GM18511 (cell line): ENCODE measurements around the gene SLC35B1.
A peak's percentile ranks its signal among the peaks of the same experiment; 100 is the strongest.

Source experiments
- ATAC-seq: cut with Tn5 transposase; IDR thresholded peaks from one replicate; pipeline ENCODE4 v1.9.1; 2021; ENCODE audit warnings: mild to moderate bottlenecking, moderate library complexity; ENCODE audit not compliant: unreplicated experiment

SLC35B1 gene

DNA sequence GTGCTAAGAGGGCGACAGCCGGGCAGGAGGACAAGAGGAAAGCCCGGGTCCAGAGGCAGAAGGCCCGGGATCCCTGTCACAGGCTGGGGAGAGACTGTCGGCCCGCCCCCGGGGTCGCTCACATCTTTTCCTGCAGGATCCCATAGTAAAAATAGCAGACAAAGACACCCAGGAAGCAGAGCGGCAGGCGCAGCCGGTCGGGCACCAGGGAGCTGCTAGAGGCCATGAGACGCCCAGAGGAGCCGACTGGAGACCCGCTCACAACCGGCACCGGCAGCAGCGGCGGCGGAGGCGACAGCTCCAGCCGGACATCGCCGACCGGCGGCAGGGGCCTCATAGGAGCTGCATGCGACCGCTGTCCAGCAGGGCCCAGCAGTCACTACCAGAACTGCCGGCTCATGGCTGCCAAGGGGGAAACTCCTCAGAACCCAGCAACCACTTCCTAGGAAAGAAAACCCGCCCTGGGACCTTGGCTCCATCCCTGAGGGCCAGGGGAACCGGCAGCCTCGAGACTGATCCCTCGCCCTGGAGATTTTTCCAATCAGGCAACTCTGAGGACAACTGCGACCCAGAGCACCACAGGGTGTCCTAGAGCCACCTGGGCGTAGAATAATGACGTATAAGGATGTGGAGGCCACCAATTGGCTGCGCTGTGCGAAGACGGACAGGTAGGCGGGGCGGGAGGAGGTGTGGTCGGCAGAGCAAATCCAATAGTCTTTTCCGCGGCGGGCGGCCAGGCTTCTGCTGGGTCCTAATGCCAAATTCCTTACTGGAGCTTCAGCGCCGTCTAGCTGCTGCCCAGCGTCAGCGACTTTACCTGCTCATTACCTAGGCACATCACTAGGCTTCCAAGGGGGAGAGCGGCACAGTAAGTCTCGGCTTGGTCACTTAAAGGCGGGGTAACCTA, at the start of gene SLC35B1:
TSS of gene SLC35B1 (minus strand) at position 357 of the 907 bp plus-strand sequence. CDS start at position 226, 131 bp downstream.
- ATAC-seq: peak; percentile 86

GRCh38 chr17:49757151-49757777, 49.5 kb upstream of the SLC35B1 start:
- no peak for ATAC-seq

DNA sequence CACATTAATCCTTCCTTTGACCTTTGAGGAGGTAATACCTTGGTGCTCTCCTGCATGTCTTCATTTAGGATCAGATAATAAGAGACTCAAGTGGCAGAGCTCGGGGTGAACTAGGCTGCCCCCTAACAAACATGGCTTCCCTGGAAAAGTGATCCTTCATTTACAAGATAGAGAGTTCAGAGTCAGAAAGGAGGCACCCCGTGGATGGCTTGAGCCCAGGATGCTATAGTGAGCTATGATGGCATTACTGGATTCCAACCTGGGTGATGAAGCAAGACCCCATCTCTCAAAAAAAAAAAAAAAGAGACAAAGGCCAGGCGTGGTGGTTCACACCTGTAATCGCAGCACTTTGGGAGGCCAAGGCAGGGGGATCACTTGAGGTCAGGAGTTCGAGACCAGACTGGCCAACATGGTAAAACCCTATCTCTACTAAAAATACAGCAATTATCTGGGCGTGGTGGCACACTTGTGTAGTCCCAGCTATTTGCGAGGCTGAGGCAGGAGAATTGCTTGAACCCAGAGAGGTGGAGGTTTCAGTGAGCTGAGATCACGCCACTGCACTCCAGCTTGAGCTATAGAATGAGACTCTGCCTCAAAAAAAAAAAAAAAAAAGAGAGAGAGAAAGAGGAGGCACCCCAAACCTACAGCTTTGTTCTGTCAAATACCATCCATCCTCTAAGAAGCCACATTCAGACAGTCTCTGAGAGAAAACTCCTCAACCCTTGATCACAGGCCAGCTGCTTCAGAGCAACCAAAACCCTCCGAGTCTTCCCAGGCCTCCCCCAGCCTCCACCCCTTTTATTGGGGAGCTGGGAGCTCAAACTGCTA, 48.8 kb upstream of the SLC35B1 start:
- no peak for ATAC-seq

DNA sequence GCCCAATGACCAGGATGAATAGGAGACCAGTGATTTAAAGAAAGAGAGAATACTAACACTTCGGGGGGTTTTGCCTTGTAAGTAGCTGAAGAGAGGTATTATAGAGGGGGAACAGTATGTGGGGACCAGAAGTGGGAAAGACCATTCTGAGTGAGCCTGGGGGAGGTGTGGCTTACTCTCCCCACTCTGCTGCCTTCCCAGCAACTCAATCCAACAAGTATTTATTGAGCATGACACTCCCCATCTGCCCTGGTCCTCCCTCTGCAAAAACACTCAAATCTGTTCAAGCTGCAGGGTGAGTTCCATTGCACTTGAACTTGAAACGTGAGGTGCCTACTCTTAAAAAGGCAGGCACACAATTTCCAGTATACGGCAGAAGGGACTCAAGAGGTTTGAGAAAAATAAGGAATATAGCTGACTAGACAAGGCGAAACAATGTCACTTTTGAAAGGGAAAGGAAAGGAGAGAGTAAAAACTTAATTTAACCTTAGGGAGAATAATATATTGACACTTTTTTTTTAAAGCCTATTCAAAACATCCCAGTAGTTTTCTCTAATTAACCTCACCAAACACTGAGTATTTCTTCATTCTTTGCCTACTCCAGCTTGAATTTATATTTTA, 48.0 kb upstream of the SLC35B1 start:
- ATAC-seq: no peak

DNA sequence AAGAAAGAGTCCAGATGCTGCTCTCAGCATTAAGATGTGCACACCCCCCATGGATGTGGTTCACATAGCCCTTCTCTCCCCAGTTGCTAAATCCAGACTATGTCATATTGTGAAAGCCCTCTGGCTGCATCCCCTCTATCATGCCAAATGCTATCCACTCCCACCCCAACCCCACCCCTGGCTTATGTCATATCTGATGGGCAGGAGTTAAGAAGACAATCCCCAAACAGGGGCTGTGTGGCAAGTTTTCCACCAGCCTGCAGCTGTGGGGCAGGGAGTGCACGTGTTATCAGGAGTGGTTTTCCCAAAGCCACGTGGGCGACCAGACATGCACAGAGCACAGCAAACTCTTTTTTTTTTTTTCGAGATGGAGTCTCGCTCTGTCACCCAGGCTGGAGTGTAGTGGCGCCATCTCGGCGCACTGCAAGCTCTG, 46.2 kb upstream of the SLC35B1 start:
- no peak for ATAC-seq

DNA sequence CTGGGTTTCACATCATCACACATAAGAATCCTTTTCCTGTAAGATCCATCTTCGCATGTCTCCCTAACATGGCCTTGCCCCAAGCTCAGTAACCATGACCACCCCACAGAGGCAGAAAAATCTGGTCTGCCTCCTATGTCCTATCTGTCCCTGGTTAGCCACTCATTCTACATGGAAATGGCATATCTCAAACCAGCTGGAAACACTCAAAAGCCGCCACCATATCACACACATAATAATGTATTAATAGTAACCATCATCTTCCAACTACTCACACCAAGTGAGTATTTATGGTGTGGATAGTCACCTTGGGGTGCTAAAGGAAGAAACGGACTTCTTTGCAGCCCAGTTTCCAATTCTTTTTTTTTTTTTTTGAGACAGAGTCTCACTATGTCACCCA, 44.7 kb upstream of the SLC35B1 start:
- ATAC-seq: no peak

DNA sequence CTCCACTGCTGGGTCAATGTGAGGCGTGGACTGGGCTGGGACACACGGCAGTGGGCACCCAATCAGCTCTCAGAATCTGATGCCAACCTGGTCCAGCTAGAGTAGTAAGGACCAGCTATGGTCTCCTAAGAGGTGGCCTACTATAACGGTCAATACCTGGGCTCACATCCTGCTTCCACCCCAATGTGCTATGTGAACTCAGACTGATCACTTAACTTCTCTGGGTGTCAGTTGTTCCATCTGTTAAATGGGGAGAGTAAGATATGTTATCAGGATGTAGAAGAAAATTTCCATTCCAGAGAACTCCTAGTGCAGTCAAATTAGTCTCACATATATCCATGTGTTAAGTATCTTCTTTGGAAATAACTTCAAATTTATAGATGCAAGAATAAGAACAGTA, 42.0 kb upstream of the SLC35B1 start:
- ATAC-seq: no peak

GRCh38 chr17:49748791-49749190, 41.0 kb upstream of the SLC35B1 start:
- ATAC-seq: peak; percentile 86

GRCh38 chr17:49748223-49748622, 40.5 kb upstream of the SLC35B1 start:
- no peak for ATAC-seq

GRCh38 chr17:49747632-49748031, 39.9 kb upstream of the SLC35B1 start:
- no peak for ATAC-seq

DNA sequence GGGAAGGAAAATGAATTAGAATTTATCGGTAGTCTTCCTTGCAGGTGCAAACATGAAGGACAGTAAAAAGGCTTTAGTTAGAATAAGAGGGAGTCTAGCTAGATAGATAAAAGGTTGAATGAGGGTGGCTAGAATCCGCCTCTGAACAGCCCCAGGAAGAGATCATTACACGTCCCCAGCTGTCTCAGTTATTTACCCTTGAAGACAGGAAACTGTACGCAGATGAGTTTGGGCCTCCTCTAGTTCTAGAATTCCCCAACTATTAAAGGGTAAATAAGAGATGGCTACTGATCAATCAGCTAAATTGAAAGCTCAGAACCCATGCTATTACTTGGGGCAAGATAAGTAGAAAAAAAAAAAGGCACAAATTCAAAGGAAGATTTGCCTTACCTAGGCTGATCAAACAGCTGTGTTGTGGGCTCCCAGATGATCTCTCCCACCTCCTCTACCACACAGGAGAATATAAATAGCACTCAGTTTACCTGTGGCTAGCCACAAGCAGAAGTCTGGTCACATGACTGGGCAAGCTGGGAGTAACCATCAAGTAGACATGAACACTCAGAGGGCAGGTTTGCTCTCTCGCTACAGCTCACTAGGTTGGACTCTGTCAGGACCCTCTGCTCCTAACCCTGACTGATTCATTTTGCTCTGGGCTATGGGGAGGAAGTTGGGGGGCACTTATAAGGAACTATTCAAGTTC, 39.2 kb upstream of the SLC35B1 start:
- peak; percentile 53 for ATAC-seq

- ATAC-seq: no peak
These were observed 37.7 kb upstream of the SLC35B1 start for GRCh38 chr17:49745175-49746139.

DNA sequence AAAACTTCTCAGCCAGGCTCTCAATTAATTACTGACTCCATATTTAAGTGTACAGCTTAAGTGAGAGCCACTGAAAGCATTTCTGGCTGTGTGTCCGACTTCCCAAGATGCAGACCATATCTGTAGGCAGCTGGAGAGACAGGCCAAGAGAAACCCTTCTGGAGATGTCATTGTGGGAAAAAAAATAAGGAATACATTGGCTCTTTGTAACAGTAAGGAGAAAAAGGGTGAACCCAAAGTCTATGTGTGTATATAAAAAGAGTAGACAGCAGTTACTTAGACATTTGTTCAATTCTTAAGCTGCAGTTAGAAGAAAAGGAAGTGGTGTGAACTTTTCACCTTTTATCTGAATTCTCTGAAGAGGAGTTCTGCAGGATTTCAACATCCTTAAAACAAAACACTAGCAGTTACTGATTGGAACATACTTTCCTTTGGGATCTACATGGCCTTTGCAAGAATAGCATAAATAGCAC, 34.4 kb upstream of the SLC35B1 start:
- no peak for ATAC-seq

DNA sequence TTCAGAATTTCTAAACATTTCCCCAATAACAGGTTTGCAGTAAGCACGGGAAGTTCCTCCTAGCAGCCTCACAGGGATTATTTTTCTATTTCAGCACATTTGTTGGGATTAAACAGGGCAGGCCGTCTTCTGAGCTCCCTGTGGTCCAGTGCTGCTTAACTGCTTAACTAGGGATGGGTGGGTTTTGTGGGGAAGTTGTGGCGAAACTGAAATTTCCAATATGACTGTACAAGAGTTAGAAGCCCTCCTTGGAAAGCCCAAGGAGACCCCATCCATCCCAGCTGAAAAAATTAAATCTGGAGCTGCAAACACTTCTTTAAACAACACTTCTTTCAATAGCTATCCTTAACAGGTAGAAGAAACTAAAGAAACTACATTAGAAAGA, 33.9 kb upstream of the SLC35B1 start:
- ATAC-seq: no peak

DNA sequence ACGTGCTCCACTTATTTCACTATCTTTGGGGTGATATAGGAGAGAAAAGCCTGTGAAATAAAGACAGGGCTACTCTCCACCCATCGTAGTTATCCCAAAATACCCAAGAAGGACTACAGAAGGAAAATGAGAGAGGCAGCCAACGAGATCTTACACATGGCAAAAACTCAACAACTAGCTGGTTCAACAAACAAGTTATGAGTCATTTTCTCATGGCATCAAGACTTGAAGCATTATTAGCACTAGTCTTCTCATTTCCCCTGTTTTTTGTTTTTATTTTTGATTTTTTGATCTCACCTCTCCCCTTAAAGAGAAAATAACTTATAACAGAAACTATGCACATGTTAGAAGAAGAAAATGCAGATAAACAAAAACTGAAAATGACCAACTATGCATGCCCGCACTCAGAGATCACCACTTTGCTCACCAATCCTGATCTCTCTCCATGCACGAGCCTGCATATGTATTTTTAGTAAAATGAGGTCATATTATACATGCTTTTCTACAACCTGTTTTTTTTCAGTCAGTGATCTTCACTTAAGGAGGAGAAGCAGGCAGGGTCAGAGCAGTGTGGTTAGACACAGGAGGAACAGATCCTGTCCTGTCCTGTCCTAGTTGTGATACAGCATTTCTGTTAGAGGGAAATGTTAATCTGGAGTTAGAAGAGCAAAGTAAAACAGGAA, 33.4 kb upstream of the SLC35B1 start:
- no peak for ATAC-seq

DNA sequence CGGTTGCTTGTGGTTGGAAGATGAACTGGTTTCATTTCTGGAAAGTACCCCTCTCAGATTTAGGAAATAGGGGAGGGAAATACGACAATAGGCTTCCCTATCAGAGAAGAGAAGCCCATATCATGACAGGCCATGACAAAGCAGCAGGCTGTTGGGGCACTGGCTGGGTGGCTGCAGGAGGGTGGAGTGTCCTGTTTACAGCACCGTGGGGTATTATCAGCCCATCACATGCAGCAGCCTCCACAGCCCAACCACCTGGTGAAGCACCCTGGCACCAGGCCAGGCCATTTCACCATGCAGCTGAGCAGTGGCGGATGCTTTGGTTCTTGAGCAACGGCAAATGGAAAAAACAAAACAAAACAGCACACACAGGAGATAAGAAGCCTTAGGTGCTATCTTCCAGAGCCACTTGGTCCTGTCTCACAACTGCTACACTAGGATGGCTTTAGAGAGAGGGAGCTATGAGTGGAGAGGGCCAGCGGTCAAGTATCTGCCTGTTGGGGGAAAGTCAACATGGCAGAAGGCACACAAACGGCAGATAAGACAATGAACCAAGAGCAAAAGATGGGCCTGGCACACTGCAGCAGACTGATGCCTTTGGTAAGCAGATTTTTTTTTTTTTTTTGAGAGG, 32.0 kb upstream of the SLC35B1 start:
- peak; percentile 74 for ATAC-seq

- ATAC-seq: no peak
These were observed 30.8 kb upstream of the SLC35B1 start for GRCh38 chr17:49738456-49739163.
